Tibial nerve (tissue), 4 donors: ENCODE data around the gene TTC23L.

Experiments
- EP300 ChIP-seq, 2 donors: sonication (generic); formaldehyde crosslinking; IDR thresholded peaks; one replicate each; pipeline ENCODE4 v1.6.1; 2017; ENCODE audit warnings: antibody characterized with exemption in 2 of 2, mild to moderate bottlenecking in 1 of 2
- POLR2A ChIP-seq, 2 donors: fragments of 450-650 bp; IDR thresholded peaks; one replicate each; pipeline ENCODE4 v1.6.1; 2017; ENCODE audit warnings: antibody characterized with exemption in 2 of 2, mild to moderate bottlenecking in 2 of 2, moderate library complexity in 2 of 2
- TF ChIP-seq, protein P1 (sequence below), 5 experiments: fragments of 200-600 bp in 3 of 5; fragments of 450-650 bp in 2 of 5; sonication (generic) in 3 of 5; IDR thresholded peaks; one replicate each; pipeline ENCODE4 v1.5.1; 2016 to 2019; ENCODE audit warnings: antibody characterized with exemption in 5 of 5, mild to moderate bottlenecking in 3 of 5, moderate library complexity in 2 of 5

DNA sequence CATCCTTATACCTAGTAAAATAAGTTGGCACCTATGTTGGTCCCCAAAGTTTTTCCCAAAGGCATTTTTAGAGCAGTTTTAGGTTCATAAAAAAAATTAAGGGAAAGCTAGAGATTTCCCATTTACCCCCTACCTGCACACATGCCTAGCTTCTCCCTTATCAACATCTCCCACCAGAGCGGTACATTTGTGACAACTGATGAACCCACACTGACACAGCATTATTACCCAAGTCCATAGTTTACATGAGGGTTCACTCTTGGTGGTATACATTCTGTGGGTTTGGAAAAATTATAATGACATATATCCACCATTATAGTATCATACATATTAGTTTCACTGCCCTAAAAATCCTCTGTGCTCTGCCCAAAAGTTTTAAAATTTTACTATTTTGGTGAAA is 64.3 kb downstream of the TTC23L start:
- TF ChIP-seq, protein P1, sequence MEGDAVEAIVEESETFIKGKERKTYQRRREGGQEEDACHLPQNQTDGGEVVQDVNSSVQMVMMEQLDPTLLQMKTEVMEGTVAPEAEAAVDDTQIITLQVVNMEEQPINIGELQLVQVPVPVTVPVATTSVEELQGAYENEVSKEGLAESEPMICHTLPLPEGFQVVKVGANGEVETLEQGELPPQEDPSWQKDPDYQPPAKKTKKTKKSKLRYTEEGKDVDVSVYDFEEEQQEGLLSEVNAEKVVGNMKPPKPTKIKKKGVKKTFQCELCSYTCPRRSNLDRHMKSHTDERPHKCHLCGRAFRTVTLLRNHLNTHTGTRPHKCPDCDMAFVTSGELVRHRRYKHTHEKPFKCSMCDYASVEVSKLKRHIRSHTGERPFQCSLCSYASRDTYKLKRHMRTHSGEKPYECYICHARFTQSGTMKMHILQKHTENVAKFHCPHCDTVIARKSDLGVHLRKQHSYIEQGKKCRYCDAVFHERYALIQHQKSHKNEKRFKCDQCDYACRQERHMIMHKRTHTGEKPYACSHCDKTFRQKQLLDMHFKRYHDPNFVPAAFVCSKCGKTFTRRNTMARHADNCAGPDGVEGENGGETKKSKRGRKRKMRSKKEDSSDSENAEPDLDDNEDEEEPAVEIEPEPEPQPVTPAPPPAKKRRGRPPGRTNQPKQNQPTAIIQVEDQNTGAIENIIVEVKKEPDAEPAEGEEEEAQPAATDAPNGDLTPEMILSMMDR (IDR thresholded peaks at IDR 0.05) = no peak
- TF ChIP-seq POLR2A (IDR thresholded peaks at IDR 0.05) (no peak), EP300 (IDR thresholded peaks at IDR 0.05) (no peak)
